HepG2 (cell line): ENCODE data around the gene PDE2A. TPM values are rescaled to one million over a fixed set of nuclear protein-coding genes. Genes with fewer than 3 reads are reported as not detected.

Experiments used
- ATAC-seq: fragments of 200-7000 bp; cut with Tn5 transposase; 3 replicates; pipeline ENCODE4 v1.9.1; 2020; ENCODE audit warnings: mild to moderate bottlenecking, moderate library complexity
- BruUV-seq: library from RNA; stranded (reverse); fragments of 400-500 nt; replicated peaks from 2 replicates; lab custom pipeline; 2021; lab: Mats Ljungman, UMichigan
- CTCF ChIA-PET: fragments of 300-600 bp; formaldehyde crosslinking; extraction: SDS; loops from one replicate; lab custom pipeline; 2021; ENCODE audit warnings: low total read pairs, inconsistent platforms, low intra/inter-chr PET ratio; lab: Yijun Ruan, JAX
- POLR2A ChIA-PET: fragments of 350-600 bp; sonication (Branson Sonifier 250); formaldehyde crosslinking; loops from one replicate; lab custom pipeline; 2020; ENCODE audit warnings: antibody characterized with exemption, inconsistent platforms; lab: Yijun Ruan, JAX
- DNase-seq: peaks from one replicate; pipeline ENCODE4 v3.0.0-alpha.2; 2015; ENCODE audit warnings: low spot score
- FAIRE-seq: peaks from 3 replicates; lab custom pipeline; 2011; peaks lifted over from hg19 to GRCh38; lab: Jason Lieb, UNC
- H2AFZ ChIP-seq: one replicate; pipeline ENCODE4 v1.6.1; 2011; ENCODE audit warnings: low read length, inconsistent platforms
- H3K27ac ChIP-seq: fragments of 300-600 bp; 3 replicates; pipeline ENCODE4 v1.8.0; 2011; ENCODE audit warnings: mixed run types, mild to moderate bottlenecking, mixed read lengths, low read length, inconsistent platforms; ENCODE audit not compliant: insufficient read depth; ENCODE audit errors: extremely low read length
- H3K27me3 ChIP-seq, 2 experiments: fragments of 200-600 bp in 1 of 2; 2 replicates in 1 of 2; 3 replicates in 1 of 2; pipeline versions ENCODE4 v1.6.0 to v1.8.0; 2011; ENCODE audit warnings: low read length in 2 of 2, mild to moderate bottlenecking in 2 of 2, moderate library complexity in 2 of 2, inconsistent platforms in 1 of 2; ENCODE audit not compliant: insufficient read depth in 2 of 2, control insufficient read depth in 1 of 2
- H3K36me3 ChIP-seq, 2 experiments: fragments of 200-600 bp in 1 of 2; replicated peaks in 1 of 2; 2 replicates in 1 of 2; 3 replicates in 1 of 2; pipeline versions ENCODE4 v1.5.1 to v1.8.0; 2011; ENCODE audit warnings: low read length in 2 of 2, inconsistent platforms in 1 of 2; ENCODE audit not compliant: insufficient read depth in 2 of 2, control insufficient read depth in 1 of 2
- H3K4me1 ChIP-seq: 2 replicates; pipeline ENCODE4 v1.5.1; 2012; ENCODE audit warnings: low read length, inconsistent platforms; ENCODE audit not compliant: insufficient read depth
- H3K4me2 ChIP-seq: 2 replicates; pipeline ENCODE4 v1.6.0; 2011; ENCODE audit warnings: low read depth, low read length, inconsistent platforms
- H3K4me3 ChIP-seq, 3 experiments: fragments of 200-600 bp in 1 of 3; sonication (generic), shearing (Covaris generic) in 1 of 3; replicated peaks in 1 of 3; 2 replicates each; pipeline ENCODE4 v1.5.1; 2011 to 2016; ENCODE audit warnings: low read length in 3 of 3, inconsistent platforms in 2 of 3, low read depth in 2 of 3, mild to moderate bottlenecking in 2 of 3, control low read depth in 1 of 3, mixed read lengths in 1 of 3; ENCODE audit not compliant: insufficient read depth in 1 of 3
- H3K79me2 ChIP-seq: one replicate; pipeline ENCODE4 v1.6.1; 2011; ENCODE audit warnings: low read length, inconsistent platforms; ENCODE audit not compliant: insufficient read depth
- H3K9ac ChIP-seq: 2 replicates; pipeline ENCODE4 v1.6.0; 2011; ENCODE audit warnings: mild to moderate bottlenecking, low read depth, low read length, inconsistent platforms; ENCODE audit not compliant: insufficient read depth
- H3K9me3 ChIP-seq: 2 replicates; pipeline ENCODE4 v1.5.1; 2012; ENCODE audit warnings: mild to moderate bottlenecking, low read length
- H4K20me1 ChIP-seq: 2 replicates; pipeline ENCODE4 v1.6.0; 2011; ENCODE audit warnings: inconsistent platforms, mild to moderate bottlenecking, low read length, moderate library complexity; ENCODE audit not compliant: insufficient read depth
- MLXIP ChIP-seq: sonication (generic); formaldehyde crosslinking; IDR thresholded peaks from 2 replicates; pipeline ENCODE4 v1.9.0; 2021; ENCODE audit warnings: missing genetic modification reagents, borderline replicate concordance
- TBP ChIP-seq: sonication (generic); formaldehyde crosslinking; IDR thresholded peaks from 2 replicates; pipeline ENCODE4 v1.5.0; 2020; ENCODE audit warnings: missing genetic modification reagents
- ZFP41 ChIP-seq: sonication (generic); formaldehyde crosslinking; IDR thresholded peaks from 2 replicates; pipeline ENCODE4 v1.4.0; 2020; ENCODE audit warnings: mild to moderate bottlenecking, missing genetic modification reagents, borderline replicate concordance
- ZMYM3 ChIP-seq: sonication (generic); formaldehyde crosslinking; IDR thresholded peaks from 2 replicates; pipeline ENCODE4 v1.5.1; 2020; ENCODE audit warnings: mild to moderate bottlenecking, missing genetic modification reagents
- ZNF646 ChIP-seq: sonication (generic); formaldehyde crosslinking; IDR thresholded peaks from 2 replicates; pipeline ENCODE4 v1.9.0; 2021; ENCODE audit warnings: mild to moderate bottlenecking, missing genetic modification reagents
- WGBS: methylation state at CpG from one replicate; pipeline ENCODE4 v1.1.6; 2017; ENCODE audit warnings: low lambda C conversion rate; 5-methylcytosine and 5-hydroxymethylcytosine counted together
- in situ Hi-C: cut with HindIII; loops from 2 replicates; pipeline ENCODE4 v1.10.0; 2017; ENCODE audit warnings: low pct_unique_long_range_greater_than_20kb; ENCODE audit not compliant: extremely low pct_ligation_motif_present
- intact Hi-C: fragments of 100-400 bp; cut with micrococcal nuclease; formaldehyde crosslinking; loops from one replicate; pipeline ENCODE4 v1.10.0; 2022; ENCODE audit not compliant: unreplicated experiment
- polyA plus RNA-seq, 8 experiments: library from polyadenylated mRNA; depleted of rRNA in 3 of 8; stranded (reverse) in 7 of 8; unstranded in 1 of 8; fragments of >200 nt; fragmentation: Illumina TruSeq in 4 of 8; extraction: Trizol in 4 of 8; gene quantifications; 2 replicates each; pipeline versions ENCODE4 v1.2.1 to v1.2.3, GENCODE V29; 2011 to 2016; ENCODE audit warnings: low read depth in 4 of 8, missing spikeins in 1 of 8, mixed read lengths in 1 of 8; ENCODE audit not compliant: insufficient read depth in 1 of 8
- total RNA-seq, 5 experiments: library from RNA; depleted of rRNA; stranded (reverse); fragments of >200 nt; fragmentation: Illumina TruSeq; extraction: Trizol; gene quantifications; 2 replicates each; pipeline ENCODE4 v1.2.3, GENCODE V29; 2016; ENCODE audit warnings: low read depth in 1 of 5
- TF ChIP-seq, protein P1 (sequence below): sonication (generic); formaldehyde crosslinking; IDR thresholded peaks from 2 replicates; pipeline ENCODE4 v1.8.0; 2022; ENCODE audit warnings: mild to moderate bottlenecking, missing genetic modification reagents, moderate library complexity
- TF ChIP-seq, protein P2 (sequence below): IDR thresholded peaks from 2 replicates; pipeline ENCODE4 v1.6.1; 2016; ENCODE audit warnings: control low read depth

The PDE2A gene
- total and polyA plus RNA-seq, 2 of the 13 experiments (the other 11 are each of a cell fraction or from before 2014, with no cell fraction given): 3.1 TPM; not detected in 1

DNA sequence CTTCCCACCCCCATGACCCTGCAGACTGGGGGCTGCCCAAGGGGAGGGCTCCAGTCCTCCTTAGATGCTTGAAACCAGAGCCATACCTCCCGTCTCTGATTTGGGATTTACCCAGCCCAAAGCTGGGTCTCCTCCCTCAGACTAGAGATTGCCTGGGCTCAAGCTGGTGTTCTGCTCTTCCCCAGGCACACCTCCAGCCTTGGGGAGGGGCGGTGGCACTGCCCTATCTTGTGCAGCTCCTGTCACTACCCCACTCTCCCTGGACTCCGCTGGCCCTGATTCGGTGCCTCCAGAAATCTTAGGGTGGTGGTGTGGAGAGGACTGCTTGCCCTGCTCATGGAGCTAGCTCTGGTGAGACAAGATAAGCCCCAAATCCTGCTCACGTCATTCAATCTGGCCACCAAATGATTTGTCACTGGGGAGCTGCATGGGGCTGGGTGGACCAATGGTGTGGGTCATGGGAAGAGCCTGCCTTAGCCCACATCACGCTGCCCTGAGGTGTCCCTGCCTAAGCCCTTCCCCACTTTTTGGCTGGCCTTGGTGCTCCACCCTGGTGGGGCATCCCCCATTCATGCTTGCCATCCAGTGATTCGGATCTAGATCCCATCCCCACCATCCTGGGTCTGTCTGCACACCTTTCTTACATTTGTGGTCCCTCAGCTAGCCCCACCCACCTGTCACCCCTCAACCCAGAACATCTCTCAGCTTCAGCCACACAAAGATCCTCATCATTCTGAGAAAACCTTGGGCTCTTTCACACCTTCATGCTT is 87.7 kb downstream of the PDE2A start:
- Histone ChIP-seq H3K27ac (no peak overlapping the region), H2AFZ (no peak overlapping the region), H3K4me2 (no peak overlapping the region), H3K9me3 (no peaks in the 10 kb centered on the region), H3K4me3 (no peak overlapping the region), H3K79me2 (no peaks in the 10 kb centered on the region), H4K20me1 (0 out of 2 replicates have a peak, but pooled peaks cover 9% of the 10 kb centered on the region), H3K36me3 (no peaks in the 10 kb centered on the region), H3K4me1 (no peaks in the 10 kb centered on the region), H3K9ac (no peak overlapping the region), H3K27me3 (peaks cover 14 to 60% of the 10 kb centered on the region in 2 experiments)
- no peak for ATAC-seq
- WGBS: 26% methylated on average over 5 of the region's 7 CpGs
- TF ChIP-seq ZMYM3 (CRISPR knock-in tag) (no peak), ZNF646 (no peak), ZFP41 (no peak), MLXIP (CRISPR knock-in tag) (no peak), TBP (CRISPR knock-in tag) (no peak)
- TF ChIP-seq, protein P1, sequence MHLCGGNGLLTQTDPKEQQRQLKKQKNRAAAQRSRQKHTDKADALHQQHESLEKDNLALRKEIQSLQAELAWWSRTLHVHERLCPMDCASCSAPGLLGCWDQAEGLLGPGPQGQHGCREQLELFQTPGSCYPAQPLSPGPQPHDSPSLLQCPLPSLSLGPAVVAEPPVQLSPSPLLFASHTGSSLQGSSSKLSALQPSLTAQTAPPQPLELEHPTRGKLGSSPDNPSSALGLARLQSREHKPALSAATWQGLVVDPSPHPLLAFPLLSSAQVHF: no peak
- TF ChIP-seq, protein P2, sequence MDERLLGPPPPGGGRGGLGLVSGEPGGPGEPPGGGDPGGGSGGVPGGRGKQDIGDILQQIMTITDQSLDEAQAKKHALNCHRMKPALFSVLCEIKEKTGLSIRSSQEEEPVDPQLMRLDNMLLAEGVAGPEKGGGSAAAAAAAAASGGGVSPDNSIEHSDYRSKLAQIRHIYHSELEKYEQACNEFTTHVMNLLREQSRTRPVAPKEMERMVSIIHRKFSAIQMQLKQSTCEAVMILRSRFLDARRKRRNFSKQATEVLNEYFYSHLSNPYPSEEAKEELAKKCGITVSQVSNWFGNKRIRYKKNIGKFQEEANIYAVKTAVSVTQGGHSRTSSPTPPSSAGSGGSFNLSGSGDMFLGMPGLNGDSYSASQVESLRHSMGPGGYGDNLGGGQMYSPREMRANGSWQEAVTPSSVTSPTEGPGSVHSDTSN (CRISPR knock-in tag): no peak
- no TSS peak for BruUV-seq
- no peak for FAIRE-seq
- ChIA-PET POLR2A (no interaction called here), CTCF (interaction anchor here (1.1 to 2.6 kb wide), 2 partner anchors 57 to 97 kb away, joined by 3 to 17 read pairs; no protein-coding TSS in a partner anchor)
- no peak for DNase-seq
- in situ Hi-C loops: no loop called here
- intact Hi-C loops: no loop called here
